ENCODE data around the gene CDH23.

The CDH23 gene

GRCh38 chr10:71610651-71611050, 213.9 kb downstream of the CDH23 start:
- no peak for ATAC-seq
- no peak for TF ChIP-seq GLIS3 (CRISPR knock-in tag; IDR thresholded peaks at IDR 0.05)
- no peak for TF ChIP-seq ZC3H10 (CRISPR knock-in tag; IDR thresholded peaks at IDR 0.05)
- TF ChIP-seq PPARA (CRISPR knock-in tag; IDR thresholded peaks at IDR 0.05; ENCODE audit: borderline replicate concordance): no peak
- no peak for TF ChIP-seq CREB5 (CRISPR knock-in tag; IDR thresholded peaks at IDR 0.05; ENCODE audit: low read depth)
- no peak for TF ChIP-seq ISL1 (CRISPR knock-in tag; IDR thresholded peaks at IDR 0.05)
- TF ChIP-seq OSR1 (CRISPR knock-in tag; IDR thresholded peaks at IDR 0.05): no peak
- TF ChIP-seq PATZ1 (CRISPR knock-in tag; IDR thresholded peaks at IDR 0.05; ENCODE audit: borderline replicate concordance): no peak
- no peak for TF ChIP-seq ZNF70 (CRISPR knock-in tag; IDR thresholded peaks at IDR 0.05)
- TF ChIP-seq ZNF8 (CRISPR knock-in tag; IDR thresholded peaks at IDR 0.05): no peak
- TF ChIP-seq ZNF565 (CRISPR knock-in tag; conservative IDR thresholded peaks at IDR 0.05; ENCODE audit: low read depth): no peak
- no peak for TF ChIP-seq SNAI2 (CRISPR knock-in tag; IDR thresholded peaks at IDR 0.05)

GRCh38 chr10:71611131-71611530, 214.4 kb downstream of the CDH23 start:
- TF ChIP-seq ZNF70 (CRISPR knock-in tag; IDR thresholded peaks at IDR 0.05) (no peak), ZFP3 (CRISPR knock-in tag; IDR thresholded peaks at IDR 0.05) (no peak), ZNF565 (CRISPR knock-in tag; conservative IDR thresholded peaks at IDR 0.05; ENCODE audit: low read depth) (no peak), ZC3H10 (CRISPR knock-in tag; IDR thresholded peaks at IDR 0.05) (no peak), ESRRG (CRISPR knock-in tag; IDR thresholded peaks at IDR 0.05) (no peak), TOX (CRISPR knock-in tag; IDR thresholded peaks at IDR 0.05; ENCODE audit: borderline replicate concordance) (no peak), RARB (CRISPR knock-in tag; IDR thresholded peaks at IDR 0.05) (no peak)
- ATAC-seq: no peak

- TF ChIP-seq ZNF70 (CRISPR knock-in tag; IDR thresholded peaks at IDR 0.05): no peak
- TF ChIP-seq BACH2 (CRISPR knock-in tag; IDR thresholded peaks at IDR 0.05; ENCODE audit: borderline replicate concordance): no peak
- TF ChIP-seq ARNTL (CRISPR knock-in tag; IDR thresholded peaks at IDR 0.05; ENCODE audit: borderline replicate concordance, low read depth): no peak
- no peak for TF ChIP-seq CREB5 (CRISPR knock-in tag; IDR thresholded peaks at IDR 0.05; ENCODE audit: low read depth)
- TF ChIP-seq ZFP30 (CRISPR knock-in tag; IDR thresholded peaks at IDR 0.05): no peak
- TF ChIP-seq PPARA (CRISPR knock-in tag; IDR thresholded peaks at IDR 0.05; ENCODE audit: borderline replicate concordance): no peak
- no peak for TF ChIP-seq RARB (CRISPR knock-in tag; IDR thresholded peaks at IDR 0.05)
- TF ChIP-seq PATZ1 (CRISPR knock-in tag; IDR thresholded peaks at IDR 0.05; ENCODE audit: borderline replicate concordance): no peak
- TF ChIP-seq CSDC2 (CRISPR knock-in tag; IDR thresholded peaks at IDR 0.05): no peak
- no peak for TF ChIP-seq ESRRG (CRISPR knock-in tag; IDR thresholded peaks at IDR 0.05)
- no peak for TF ChIP-seq ISL1 (CRISPR knock-in tag; IDR thresholded peaks at IDR 0.05)
- TF ChIP-seq ZFP3 (CRISPR knock-in tag; IDR thresholded peaks at IDR 0.05): no peak
- TF ChIP-seq ZC3H10 (CRISPR knock-in tag; IDR thresholded peaks at IDR 0.05): no peak
- TF ChIP-seq TSHZ2 (CRISPR knock-in tag; IDR thresholded peaks at IDR 0.05): no peak
- no peak for TF ChIP-seq ZNF8 (CRISPR knock-in tag; IDR thresholded peaks at IDR 0.05)
- TF ChIP-seq OSR1 (CRISPR knock-in tag; IDR thresholded peaks at IDR 0.05): no peak
- no peak for ATAC-seq
Measured at GRCh38 chr10:71611709-71612422, 215.1 kb downstream of the CDH23 start.
